H9 (cell line): ENCODE data around the gene LRIG1. TPM values are rescaled to one million over a fixed set of nuclear protein-coding genes. Genes with fewer than 3 reads are reported as not detected.
A peak's percentile ranks its signal among the peaks of the same experiment; 100 is the strongest.

Experiments
- DNase-seq: peaks from one replicate; pipeline ENCODE4 v3.0.0-alpha.2; 2017
- H2AFZ ChIP-seq: one replicate; pipeline ENCODE4 v1.6.1; 2013; ENCODE audit warnings: mild to moderate bottlenecking, low read length, control low read depth, moderate library complexity
- H2AK5ac ChIP-seq: 2 replicates; pipeline ENCODE4 v1.6.1; 2013; ENCODE audit warnings: low read length, control low read depth, mixed read lengths; ENCODE audit not compliant: insufficient read length
- H2BK120ac ChIP-seq: one replicate; pipeline ENCODE4 v1.6.1; 2013; ENCODE audit warnings: low read depth, mild to moderate bottlenecking, low read length, control low read depth, inconsistent platforms; ENCODE audit not compliant: poor library complexity, severe bottlenecking
- H2BK12ac ChIP-seq: 2 replicates; pipeline ENCODE4 v1.6.1; 2013; ENCODE audit warnings: low read length, control low read depth, mixed read lengths, low read depth; ENCODE audit not compliant: insufficient read length
- H2BK15ac ChIP-seq: 2 replicates; pipeline ENCODE4 v1.6.1; 2013; ENCODE audit warnings: low read depth, low read length, control low read depth
- H2BK20ac ChIP-seq: one replicate; pipeline ENCODE4 v1.6.1; 2013; ENCODE audit warnings: low read depth, mild to moderate bottlenecking, low read length, control low read depth, inconsistent platforms; ENCODE audit not compliant: poor library complexity, severe bottlenecking
- H2BK5ac ChIP-seq: 2 replicates; pipeline ENCODE4 v1.6.1; 2013; ENCODE audit warnings: low read length, control low read depth, mixed read lengths; ENCODE audit not compliant: insufficient read length
- H3K14ac ChIP-seq: 2 replicates; pipeline ENCODE4 v1.6.1; 2013; ENCODE audit warnings: low read length, control low read depth; ENCODE audit not compliant: insufficient read depth
- H3K18ac ChIP-seq: 2 replicates; pipeline ENCODE4 v1.6.1; 2013; ENCODE audit warnings: low read depth, mild to moderate bottlenecking, mixed read lengths, low read length, control low read depth; ENCODE audit not compliant: insufficient read length
- H3K23ac ChIP-seq: 2 replicates; pipeline ENCODE4 v1.6.1; 2013; ENCODE audit warnings: low read length, control low read depth, mixed read lengths, low read depth; ENCODE audit not compliant: insufficient read length
- H3K23me2 ChIP-seq: 2 replicates; pipeline ENCODE4 v1.6.1; 2013; ENCODE audit warnings: low read depth, mild to moderate bottlenecking, mixed read lengths, low read length, control low read depth; ENCODE audit not compliant: insufficient read length, poor library complexity, severe bottlenecking
- H3K27ac ChIP-seq: 2 replicates; pipeline ENCODE4 v1.5.1; 2013; ENCODE audit warnings: low read length, control low read depth, mixed read lengths, low read depth; ENCODE audit not compliant: insufficient read length
- H3K27me3 ChIP-seq: 2 replicates; pipeline ENCODE4 v1.6.1; 2013; ENCODE audit warnings: low read length, control low read depth, inconsistent platforms; ENCODE audit not compliant: insufficient read depth
- H3K4ac ChIP-seq: 2 replicates; pipeline ENCODE4 v1.6.1; 2013; ENCODE audit warnings: low read depth, mild to moderate bottlenecking, control low read depth, inconsistent platforms, low read length, moderate library complexity
- H3K4me1 ChIP-seq: 2 replicates; pipeline ENCODE4 v1.6.1; 2013; ENCODE audit warnings: low read length, control low read depth, inconsistent platforms; ENCODE audit not compliant: insufficient read depth
- H3K4me2 ChIP-seq: 2 replicates; pipeline ENCODE4 v1.6.1; 2013; ENCODE audit warnings: low read length, control low read depth, mixed read lengths; ENCODE audit not compliant: insufficient read length, insufficient read depth
- H3K56ac ChIP-seq: 2 replicates; pipeline ENCODE4 v1.6.1; 2013; ENCODE audit warnings: low read depth, mild to moderate bottlenecking, mixed read lengths, low read length, control low read depth; ENCODE audit not compliant: insufficient read length
- H3K79me1 ChIP-seq: 2 replicates; pipeline ENCODE4 v1.6.1; 2013; ENCODE audit warnings: low read depth, mild to moderate bottlenecking, moderate library complexity, low read length, control low read depth, inconsistent platforms; ENCODE audit not compliant: insufficient read depth, poor library complexity, severe bottlenecking
- H3K79me2 ChIP-seq: 2 replicates; pipeline ENCODE4 v1.6.1; 2013; ENCODE audit warnings: low read length, control low read depth, inconsistent platforms; ENCODE audit not compliant: insufficient read depth
- H3K9ac ChIP-seq: 2 replicates; pipeline ENCODE4 v1.6.1; 2013; ENCODE audit warnings: low read length, control low read depth, mixed read lengths; ENCODE audit not compliant: insufficient read length; ENCODE audit errors: extremely low read depth
- H3K9me3 ChIP-seq: one replicate; pipeline ENCODE4 v1.6.1; 2013; ENCODE audit warnings: low read depth, low read length, inconsistent platforms; ENCODE audit not compliant: control insufficient read depth
- H3T11ph ChIP-seq: one replicate; pipeline ENCODE4 v1.6.1; 2013; ENCODE audit warnings: mild to moderate bottlenecking, low read length, control low read depth, inconsistent platforms
- H4K20me1 ChIP-seq: one replicate; pipeline ENCODE4 v1.6.1; 2013; ENCODE audit not compliant: control insufficient read depth, insufficient read length, insufficient read depth
- H4K5ac ChIP-seq: 2 replicates; pipeline ENCODE4 v1.6.1; 2013; ENCODE audit warnings: low read depth, mild to moderate bottlenecking, mixed read lengths, low read length, control low read depth; ENCODE audit not compliant: insufficient read length
- H4K8ac ChIP-seq: replicated peaks from 2 replicates; pipeline ENCODE4 v1.6.1; 2013; ENCODE audit warnings: low read length, control low read depth, mixed read lengths, low read depth; ENCODE audit not compliant: insufficient read length
- H4K91ac ChIP-seq: 2 replicates; pipeline ENCODE4 v1.6.1; 2013; ENCODE audit warnings: low read depth, mild to moderate bottlenecking, moderate library complexity, mixed read lengths, low read length, control low read depth; ENCODE audit not compliant: insufficient read length
- H3K27ac Mint-ChIP-seq, 3 experiments: 2 replicates in 2 of 3; 3 replicates in 1 of 3; pipeline ENCODE4 v1.8.0; 2020 to 2021; ENCODE audit warnings: mixed read lengths in 3 of 3, mild to moderate bottlenecking in 1 of 3, moderate library complexity in 1 of 3
- H3K27me3 Mint-ChIP-seq: 2 replicates; pipeline ENCODE4 v1.8.0; 2021; ENCODE audit warnings: low read depth, mild to moderate bottlenecking, moderate library complexity, mixed read lengths
- H3K36me3 Mint-ChIP-seq, 3 experiments: 2 replicates in 2 of 3; 3 replicates in 1 of 3; pipeline ENCODE4 v1.8.0; 2020 to 2021; ENCODE audit warnings: low read depth in 3 of 3, mixed read lengths in 3 of 3; ENCODE audit not compliant: insufficient read depth in 1 of 3
- H3K4me1 Mint-ChIP-seq, 2 experiments: 2 replicates each; pipeline ENCODE4 v1.8.0; 2020; ENCODE audit warnings: mixed read lengths in 2 of 2
- H3K4me3 Mint-ChIP-seq, 2 experiments: 2 replicates in 1 of 2; 3 replicates in 1 of 2; pipeline ENCODE4 v1.8.0; 2020 to 2021; ENCODE audit warnings: mild to moderate bottlenecking in 2 of 2, mixed read lengths in 2 of 2, moderate library complexity in 1 of 2
- H3K9me3 Mint-ChIP-seq, 2 experiments: 2 replicates in 1 of 2; 3 replicates in 1 of 2; pipeline ENCODE4 v1.8.0; 2020; ENCODE audit warnings: mild to moderate bottlenecking in 2 of 2, mixed read lengths in 2 of 2, moderate library complexity in 1 of 2
- CTCF ChIP-seq: fragments of 200-600 bp; sonication (generic); conservative IDR thresholded peaks from 3 replicates; pipeline ENCODE4 v1.8.0; 2021; ENCODE audit warnings: antibody characterized with exemption, mild to moderate bottlenecking
- WGBS: extraction: QIAGEN DNeasy Blood & Tissue Kit; methylation state at CpG from one replicate; pipeline ENCODE4 v1.1.7; 2013; ENCODE audit warnings: missing lambda C conversion rate, low lambda C conversion rate, mixed read lengths; ENCODE audit not compliant: insufficient read length; ENCODE audit errors: extremely low coverage; 5-methylcytosine and 5-hydroxymethylcytosine counted together
- total RNA-seq: library from RNA; stranded (reverse); gene quantifications from 2 replicates; pipeline ENCODE4 v1.2.1, GENCODE V29; 2021

Gene LRIG1
- total RNA-seq, 1 experiment from 2014 or later: 70.3 TPM

- Mint-ChIP-seq H3K4me1 (peaks cover 46 to 72% of the 10 kb centered on the region in 2 experiments), H3K27me3 (no peaks in the 10 kb centered on the region; the same call in 1 of the 2 replicates), H3K4me3 (no peak overlapping the region; a peak in 1 of 5 replicates), H3K27ac (peak overlapping the region in 2 of 3 experiments; percentile 69 to 73; a peak in 5 of 7 replicates), H3K9me3 (no peaks in the 10 kb centered on the region), H3K36me3 (peaks cover 47 to 77% (median 67%) of the 10 kb centered on the region in 3 experiments; a peak in 6 of 7 replicates)
- DNase-seq: no peak
- Histone ChIP-seq H3K4me1 (peaks cover 13% of the 10 kb centered on the region; the same call in 1 of the 2 replicates), H4K5ac (no peak overlapping the region), H3K27me3 (no peaks in the 10 kb centered on the region), H2BK20ac (no peak overlapping the region), H4K91ac (no peak overlapping the region), H2AK5ac (no peak overlapping the region), H2BK120ac (no peak overlapping the region), H2BK5ac (no peak overlapping the region), H3K23me2 (no peaks in the 10 kb centered on the region), H3K79me2 (peaks cover 10% of the 10 kb centered on the region; the same call in 1 of the 2 replicates), H2BK12ac (no peak overlapping the region), H3K14ac (no peak overlapping the region), H3K27ac (no peak overlapping the region), H3K56ac (no peak overlapping the region), H3T11ph (no peak overlapping the region), H3K4ac (no peak overlapping the region), H3K18ac (no peak overlapping the region), H3K9me3 (no peaks in the 10 kb centered on the region), H3K9ac (no peak overlapping the region), H3K79me1 (peaks cover 14% of the 10 kb centered on the region), H3K23ac (no peak overlapping the region), H2BK15ac (no peak overlapping the region), H2AFZ (no peak overlapping the region), H4K8ac (no peak overlapping the region), H4K20me1 (no peaks in the 10 kb centered on the region), H3K4me2 (no peak overlapping the region)
- TF ChIP-seq CTCF: no peak
- WGBS: no CpG with 5 or more reads among the region's 4 CpGs
These were observed 50.3 kb downstream of the LRIG1 start for GRCh38 chr3:66450390-66451022.
